SH-SY5Y (cell line): ENCODE data around the gene ADRB2.

ENCODE experiments used
- GATA2 ChIP-seq: IDR thresholded peaks from 2 replicates; pipeline ENCODE4 v1.6.1; 2011; ENCODE audit warnings: mild to moderate bottlenecking, low read depth, low read length
- GATA3 ChIP-seq: IDR thresholded peaks from 2 replicates; pipeline ENCODE4 v1.6.1; 2011; ENCODE audit warnings: low read depth, mild to moderate bottlenecking, low read length, moderate library complexity

ADRB2 gene

DNA sequence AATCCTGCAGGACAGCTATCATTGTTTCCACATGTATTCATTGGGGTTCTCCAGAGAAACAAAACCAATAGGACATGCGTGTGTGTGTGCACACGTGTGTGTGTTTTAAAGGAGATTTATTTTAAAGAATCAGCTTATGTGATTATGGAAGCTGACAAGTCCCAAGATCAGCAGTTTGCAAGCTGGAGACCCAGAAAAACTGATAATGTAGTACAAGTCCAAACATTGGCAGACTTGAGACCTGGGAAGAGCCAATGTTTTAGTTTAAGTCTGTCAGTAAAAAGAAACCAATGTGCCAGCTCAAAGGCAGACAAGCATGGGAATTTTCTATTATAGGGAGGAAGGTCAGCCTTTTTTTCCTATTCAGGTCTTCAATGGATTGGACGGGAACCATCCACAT is 35.3 kb downstream of the ADRB2 start:
- TF ChIP-seq GATA3, result no peak
- TF ChIP-seq GATA2, result no peak

DNA sequence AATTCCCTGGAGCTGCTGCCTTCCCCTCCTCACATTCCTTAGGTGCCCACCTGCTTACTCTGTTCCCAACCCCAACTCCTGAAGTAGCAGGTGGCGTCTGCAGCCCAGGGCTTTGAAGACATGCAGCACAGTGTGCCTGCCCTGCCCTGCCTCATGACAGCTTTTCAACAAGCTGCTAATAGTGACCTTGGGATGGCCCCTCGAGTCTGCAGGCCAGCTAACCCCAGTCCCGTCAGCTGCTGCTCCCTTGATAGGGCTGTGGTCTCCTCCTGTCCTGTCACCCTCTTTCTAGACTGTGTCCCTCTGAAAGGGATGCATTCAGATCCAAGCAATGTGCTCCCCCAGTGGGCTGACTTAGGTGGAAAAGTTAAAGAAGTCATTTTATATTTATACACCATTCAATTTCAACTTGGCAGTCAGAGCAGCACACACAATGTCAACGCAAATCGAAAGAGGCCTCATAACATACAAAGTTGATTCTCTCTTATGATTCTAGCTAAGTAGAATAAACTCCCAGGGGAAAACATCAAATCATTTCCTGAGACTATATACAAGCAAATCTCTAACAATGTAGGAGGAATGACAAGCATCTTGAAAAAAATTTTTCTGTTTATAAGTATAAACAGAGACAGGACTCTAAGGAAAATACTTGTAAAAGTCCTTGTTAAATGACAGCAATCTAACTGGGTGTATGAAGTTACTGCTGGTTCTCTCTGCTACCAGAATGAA is 37.9 kb downstream of the ADRB2 start:
- no peak for TF ChIP-seq GATA2
- no peak for TF ChIP-seq GATA3

DNA sequence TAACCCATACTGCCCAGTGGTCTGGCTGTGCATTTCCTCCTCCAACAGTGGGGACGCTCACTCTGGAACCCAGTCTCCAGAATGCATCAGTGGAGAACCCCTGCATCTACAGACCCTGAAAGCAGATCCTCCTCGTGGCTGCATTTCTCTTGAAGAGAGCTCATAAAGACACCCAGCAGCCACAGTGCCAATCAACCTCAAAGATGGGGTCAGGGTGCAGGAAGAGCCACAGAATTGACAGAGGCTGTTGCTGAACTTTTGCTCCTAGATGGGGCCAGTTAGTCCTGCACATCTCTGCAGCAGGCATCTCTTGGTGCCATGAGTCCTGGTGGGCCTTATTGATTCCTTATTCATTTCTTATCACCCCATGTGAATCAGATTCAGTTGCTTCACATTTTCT is 39.6 kb downstream of the ADRB2 start:
- no peak for TF ChIP-seq GATA2
- no peak for TF ChIP-seq GATA3

DNA sequence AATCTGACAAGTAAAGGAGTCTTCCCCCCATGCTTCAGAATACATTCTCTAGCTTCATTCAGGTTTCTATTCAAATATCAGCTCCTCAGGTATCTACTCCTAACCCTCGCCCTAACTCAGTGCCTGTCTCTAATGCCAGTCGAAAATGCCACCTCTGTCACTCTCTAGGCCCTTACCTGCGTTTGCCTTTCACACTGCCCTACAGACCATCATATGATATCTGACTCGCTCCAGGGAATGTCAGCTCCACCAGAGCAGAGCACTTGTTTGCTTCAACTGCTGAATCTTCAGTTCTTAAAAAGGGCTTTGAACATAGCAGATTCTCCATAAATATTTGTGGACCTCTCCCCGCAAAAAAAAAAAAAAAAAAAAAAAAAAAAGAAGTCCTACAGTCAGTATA is 46.7 kb downstream of the ADRB2 start:
- TF ChIP-seq GATA2 (no peak), GATA3 (no peak)

DNA sequence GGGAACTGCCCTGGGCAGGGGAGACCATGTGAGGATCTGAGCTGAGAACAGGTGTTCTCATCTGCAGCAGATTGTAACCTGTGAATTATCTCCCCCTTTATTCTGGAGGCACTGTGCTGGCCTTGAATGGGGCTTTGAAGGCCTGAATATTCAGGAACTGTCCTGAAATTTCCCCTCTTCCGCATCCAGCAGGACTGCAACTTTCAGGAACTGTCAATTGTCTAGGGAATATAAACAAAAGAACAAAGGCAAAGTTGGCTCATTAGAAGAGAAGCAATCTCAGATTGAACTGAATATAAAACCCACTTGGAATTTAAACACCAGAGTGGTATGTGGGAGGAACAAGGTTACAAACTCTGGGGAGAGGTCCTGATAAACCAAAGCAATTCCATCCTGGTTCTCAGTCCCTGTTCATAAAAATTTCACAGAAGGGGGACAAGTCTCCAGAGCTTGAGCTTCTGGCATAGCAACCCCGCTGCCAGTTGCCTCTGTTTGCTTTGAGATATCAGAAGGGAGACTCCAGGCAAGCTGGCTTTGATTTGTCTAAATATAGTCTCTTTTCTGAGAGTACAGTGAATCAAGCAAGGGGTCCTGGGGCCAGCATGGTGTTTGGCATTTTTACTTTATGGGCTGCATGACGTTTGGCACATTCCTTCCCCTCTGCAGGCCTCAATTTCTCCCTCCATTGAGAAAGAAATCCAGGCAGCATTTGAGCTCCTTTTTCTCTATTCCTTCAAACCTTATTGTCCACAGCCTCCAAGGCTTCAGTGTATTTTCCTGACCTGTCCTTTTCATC is 47.5 kb downstream of the ADRB2 start:
- TF ChIP-seq GATA2 (no peak), GATA3 (no peak)

DNA sequence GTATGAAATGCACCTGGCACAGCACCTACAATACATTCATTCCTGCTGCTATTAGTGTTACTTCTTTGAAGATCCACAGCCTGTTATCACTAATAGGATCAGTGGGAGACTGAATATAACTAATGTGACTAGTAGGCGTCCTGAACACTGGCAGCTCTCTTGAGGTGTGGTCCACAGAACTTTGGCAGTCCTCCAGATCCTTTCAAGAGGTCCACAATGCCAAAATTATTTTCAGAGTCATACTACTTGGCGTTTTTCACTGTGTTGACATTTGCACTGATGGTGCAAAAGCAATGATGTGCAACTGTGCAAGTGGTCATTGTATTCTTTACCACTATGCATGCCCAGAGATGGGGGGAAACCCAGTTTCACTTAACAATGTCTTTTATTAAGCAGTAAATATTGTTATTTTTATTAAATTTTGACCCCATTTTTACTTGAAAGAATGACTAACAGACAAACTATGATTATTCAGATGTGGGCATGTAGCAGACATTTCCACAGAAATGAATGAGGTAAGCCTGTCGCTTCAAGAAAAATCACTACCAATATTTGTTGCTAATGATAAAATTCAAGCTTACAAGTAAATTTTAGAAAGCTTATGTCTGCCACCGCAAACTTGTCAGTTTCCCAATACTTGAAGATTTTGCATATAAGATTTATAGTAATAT is 48.9 kb downstream of the ADRB2 start:
- no peak for TF ChIP-seq GATA3
- no peak; the same call in 1 of the 2 replicates for TF ChIP-seq GATA2
